BE2C (cell line): ENCODE measurements around the gene RC3H2.

Experiments
- DNase-seq: peaks from one replicate; pipeline ENCODE4 v3.0.0-alpha.2; 2020
- H3K27me3 ChIP-seq: fragments of 250-450 bp; sonication (Bioruptor Pico); 2 replicates; pipeline ENCODE4 v1.5.1; 2020; ENCODE audit warnings: mild to moderate bottlenecking
- H3K36me3 ChIP-seq: fragments of 250-450 bp; sonication (Bioruptor Pico); 2 replicates; pipeline ENCODE4 v1.5.1; 2020; ENCODE audit warnings: mild to moderate bottlenecking
- H3K4me1 ChIP-seq: fragments of 250-450 bp; sonication (Bioruptor Pico); 2 replicates; pipeline ENCODE4 v1.5.1; 2020
- H3K4me3 ChIP-seq: 2 replicates; pipeline ENCODE4 v1.5.1; 2011; ENCODE audit warnings: low read depth, low read length
- H3K9me3 ChIP-seq: fragments of 250-450 bp; sonication (Bioruptor Pico); 2 replicates; pipeline ENCODE4 v1.5.1; 2020
- TF ChIP-seq, protein P1 (sequence below): IDR thresholded peaks from 2 replicates; pipeline ENCODE4 v1.5.1; 2012; ENCODE audit warnings: mild to moderate bottlenecking, low read depth, low read length

The RC3H2 gene

DNA sequence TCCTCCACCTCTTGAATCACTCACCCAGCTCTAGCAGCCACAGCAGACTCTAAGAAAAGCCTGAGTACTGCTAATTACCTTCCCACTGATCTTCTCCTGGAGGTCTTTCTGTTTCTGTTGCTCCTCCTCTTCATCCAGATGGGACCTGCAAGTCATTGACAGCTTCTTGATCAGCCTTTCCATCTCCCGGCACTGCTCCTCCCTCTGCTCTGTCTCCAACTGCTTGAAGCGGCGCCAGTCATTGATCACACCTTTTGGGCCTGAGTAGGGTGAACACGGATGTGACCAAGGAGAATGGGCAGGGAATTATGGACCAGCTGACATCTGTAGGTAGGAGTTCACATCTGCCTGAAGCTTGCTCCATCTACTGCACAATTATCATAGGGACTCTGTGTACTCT is 82.2 kb downstream of the RC3H2 start:
- Histone ChIP-seq H3K9me3 (no peaks in the 10 kb centered on the region), H3K36me3 (peaks cover 34% of the 10 kb centered on the region), H3K4me3 (no peak overlapping the region), H3K4me1 (no peaks in the 10 kb centered on the region), H3K27me3 (no peaks in the 10 kb centered on the region)
- no peak for DNase-seq
- TF ChIP-seq, protein P1, sequence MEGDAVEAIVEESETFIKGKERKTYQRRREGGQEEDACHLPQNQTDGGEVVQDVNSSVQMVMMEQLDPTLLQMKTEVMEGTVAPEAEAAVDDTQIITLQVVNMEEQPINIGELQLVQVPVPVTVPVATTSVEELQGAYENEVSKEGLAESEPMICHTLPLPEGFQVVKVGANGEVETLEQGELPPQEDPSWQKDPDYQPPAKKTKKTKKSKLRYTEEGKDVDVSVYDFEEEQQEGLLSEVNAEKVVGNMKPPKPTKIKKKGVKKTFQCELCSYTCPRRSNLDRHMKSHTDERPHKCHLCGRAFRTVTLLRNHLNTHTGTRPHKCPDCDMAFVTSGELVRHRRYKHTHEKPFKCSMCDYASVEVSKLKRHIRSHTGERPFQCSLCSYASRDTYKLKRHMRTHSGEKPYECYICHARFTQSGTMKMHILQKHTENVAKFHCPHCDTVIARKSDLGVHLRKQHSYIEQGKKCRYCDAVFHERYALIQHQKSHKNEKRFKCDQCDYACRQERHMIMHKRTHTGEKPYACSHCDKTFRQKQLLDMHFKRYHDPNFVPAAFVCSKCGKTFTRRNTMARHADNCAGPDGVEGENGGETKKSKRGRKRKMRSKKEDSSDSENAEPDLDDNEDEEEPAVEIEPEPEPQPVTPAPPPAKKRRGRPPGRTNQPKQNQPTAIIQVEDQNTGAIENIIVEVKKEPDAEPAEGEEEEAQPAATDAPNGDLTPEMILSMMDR, result no peak

DNA sequence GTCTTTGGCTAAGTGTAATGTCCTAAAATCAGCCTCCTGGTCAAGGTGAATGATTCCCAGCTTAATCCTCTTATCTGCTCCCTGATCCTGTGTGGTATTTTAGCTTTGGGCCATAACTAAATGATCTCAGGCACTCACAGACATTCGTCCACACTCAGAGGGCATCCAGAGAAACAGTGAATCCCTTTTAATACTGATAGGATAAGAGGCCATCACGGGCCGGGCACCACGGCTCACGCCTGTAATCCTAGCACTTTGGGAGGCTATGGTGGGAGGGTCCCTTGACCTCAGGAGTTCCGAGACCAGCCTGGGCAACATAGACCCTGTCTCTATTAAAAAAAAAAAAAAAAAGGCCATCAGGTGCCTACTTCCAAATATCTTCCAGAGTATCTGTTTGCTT is 83.1 kb downstream of the RC3H2 start:
- no peak for DNase-seq
- Histone ChIP-seq H3K4me3 (no peak overlapping the region), H3K9me3 (no peaks in the 10 kb centered on the region), H3K27me3 (no peaks in the 10 kb centered on the region), H3K4me1 (no peaks in the 10 kb centered on the region), H3K36me3 (peaks cover 39% of the 10 kb centered on the region)
- TF ChIP-seq, protein P1, result no peak

DNA sequence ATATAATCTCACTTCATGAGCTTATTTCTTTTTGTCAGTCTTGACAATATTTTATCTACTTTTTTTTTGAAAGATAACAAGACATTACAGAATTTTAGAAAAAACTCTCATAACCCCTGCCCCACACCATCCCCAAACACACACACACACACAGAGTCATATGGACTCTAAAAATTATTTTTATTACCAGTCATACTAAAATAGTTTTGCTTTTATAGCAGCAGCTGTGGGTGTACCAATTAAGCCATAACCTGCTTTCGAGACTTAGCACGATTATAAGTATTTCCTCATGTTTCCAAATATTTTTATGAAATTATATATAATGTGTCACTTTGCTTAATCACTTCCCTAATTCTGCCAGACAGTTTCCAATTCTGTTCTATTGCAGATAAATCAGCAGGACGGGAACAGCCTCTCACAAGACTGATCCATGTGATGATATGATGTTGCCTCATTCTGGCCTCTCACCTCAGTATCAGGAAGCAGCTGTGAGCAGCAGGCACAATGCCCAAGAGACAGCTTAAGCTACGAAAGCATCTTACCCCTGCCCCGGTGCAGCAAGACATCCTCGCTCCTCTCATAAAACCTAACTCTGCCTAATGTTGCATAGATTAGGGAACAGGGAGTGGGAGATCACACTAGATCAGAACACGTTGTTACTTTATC is 83.7 kb downstream of the RC3H2 start:
- TF ChIP-seq, protein P1, result no peak
- DNase-seq, result no peak
- H3K4me3 ChIP-seq, result no peak overlapping the region
- no peaks in the 10 kb centered on the region for H3K27me3 ChIP-seq
- H3K4me1 ChIP-seq, result no peaks in the 10 kb centered on the region
- H3K36me3 ChIP-seq, result peaks cover 45% of the 10 kb centered on the region
- no peaks in the 10 kb centered on the region for H3K9me3 ChIP-seq

DNA sequence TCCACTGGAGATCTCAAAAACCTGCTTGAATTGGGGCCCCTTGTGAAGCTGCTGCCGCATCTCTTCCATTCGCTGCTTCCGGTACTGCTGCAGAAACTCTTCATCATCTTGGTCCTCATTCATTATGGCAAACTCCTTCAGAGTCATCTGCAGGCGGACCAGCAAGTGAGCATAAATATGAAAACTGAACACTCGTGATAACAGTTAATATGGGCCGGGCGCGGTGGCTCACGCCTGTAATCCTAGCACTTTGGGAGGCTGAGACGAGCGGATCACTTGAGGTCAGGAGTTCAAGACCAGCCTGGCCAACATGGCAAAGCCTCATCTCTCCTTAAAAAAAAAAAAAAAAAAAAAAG is 84.7 kb downstream of the RC3H2 start:
- no peak for DNase-seq
- TF ChIP-seq, protein P1, result no peak
- Histone ChIP-seq H3K4me1 (no peaks in the 10 kb centered on the region), H3K9me3 (no peaks in the 10 kb centered on the region), H3K27me3 (no peaks in the 10 kb centered on the region), H3K36me3 (peaks cover 43% of the 10 kb centered on the region), H3K4me3 (no peak overlapping the region)

DNA sequence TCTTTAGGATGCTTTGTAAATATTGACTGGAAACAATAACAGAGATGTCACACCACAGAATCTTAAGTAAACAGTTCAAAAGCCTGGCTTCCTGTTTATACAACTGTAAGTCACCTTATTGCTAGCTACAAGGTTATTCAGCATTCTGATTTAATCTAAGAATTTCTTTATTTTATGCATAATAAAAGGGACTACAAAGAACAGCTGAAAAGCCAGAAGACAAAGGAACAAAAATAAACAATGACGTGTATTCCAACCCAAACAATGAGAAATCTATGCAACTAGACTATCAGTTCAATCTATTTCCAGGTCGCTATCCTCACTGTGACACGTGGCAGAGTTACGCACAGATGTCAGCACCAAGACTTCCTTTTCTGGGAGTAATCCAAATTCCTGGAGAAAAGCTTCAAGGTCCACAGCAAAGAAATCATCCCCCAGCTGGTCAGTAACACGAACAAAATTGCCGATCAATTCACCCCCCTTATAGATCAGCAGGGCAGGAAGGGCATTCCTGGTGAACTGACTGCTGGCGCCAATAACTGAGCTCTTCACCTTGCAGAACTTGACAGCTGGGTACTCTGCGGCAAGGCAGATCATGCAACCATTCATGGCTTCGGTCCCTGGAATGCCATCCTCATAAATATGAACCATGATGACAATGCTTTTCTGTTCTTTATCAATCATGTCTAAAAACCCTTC is 85.2 kb downstream of the RC3H2 start:
- H3K36me3 ChIP-seq, result peaks cover 43% of the 10 kb centered on the region
- no peaks in the 10 kb centered on the region for H3K27me3 ChIP-seq
- H3K9me3 ChIP-seq, result no peaks in the 10 kb centered on the region
- no peaks in the 10 kb centered on the region for H3K4me1 ChIP-seq
- TF ChIP-seq, protein P1, result no peak
- H3K4me3 ChIP-seq, result no peak overlapping the region
- DNase-seq, result no peak

DNA sequence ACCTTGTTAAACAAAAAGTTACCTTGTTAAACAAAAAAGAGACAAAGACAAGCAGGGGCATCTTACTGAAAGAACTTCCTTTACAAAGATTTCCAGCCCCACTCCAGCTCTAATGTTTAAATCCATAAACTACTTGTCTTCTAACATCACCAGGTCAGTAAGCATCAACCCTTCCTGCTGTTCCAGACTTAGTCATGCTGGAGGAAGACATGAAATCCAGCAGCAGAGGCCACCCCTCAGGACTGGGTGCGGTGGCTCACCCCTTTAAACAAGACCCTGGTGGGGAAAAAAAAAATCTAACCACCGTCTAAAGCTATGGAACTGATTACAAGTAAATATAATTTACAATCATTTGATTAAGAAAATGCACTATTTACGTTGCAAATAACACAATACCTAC is 85.8 kb downstream of the RC3H2 start:
- Histone ChIP-seq H3K27me3 (no peaks in the 10 kb centered on the region), H3K4me1 (no peaks in the 10 kb centered on the region), H3K4me3 (no peak overlapping the region), H3K36me3 (peaks cover 43% of the 10 kb centered on the region), H3K9me3 (no peaks in the 10 kb centered on the region)
- TF ChIP-seq, protein P1, result no peak
- DNase-seq, result no peak
